Stomach (tissue), 9 donors: ENCODE data around the gene CTNNA3. TPM values are rescaled to one million over a fixed set of nuclear protein-coding genes. Genes with fewer than 3 reads are reported as not detected.
"Not testable (repeated sequence)": the region's sequence is repeated elsewhere in the genome, so short reads cannot be mapped to it uniquely, and the experiment has no call there.

Source experiments
- DNase-seq, 2 donors: peaks; one replicate each; pipeline versions ENCODE4 v3.0.0 to v3.0.0-alpha.2; 2013 to 2019
- H3K27ac ChIP-seq, 5 donors: fragments of 200-600 bp in 4 of 5; sonication (generic) in 4 of 5; one replicate each; pipeline ENCODE4 v1.5.1; 2013 to 2019; ENCODE audit warnings: mild to moderate bottlenecking in 1 of 5, moderate library complexity in 1 of 5
- H3K27me3 ChIP-seq, 3 donors: fragments of 200-600 bp; sonication (generic); one replicate each; pipeline ENCODE4 v1.5.1; 2017 to 2019; ENCODE audit warnings: mixed run types in 1 of 3
- H3K36me3 ChIP-seq, 4 donors: fragments of 200-600 bp; sonication (generic); 1 replicate in 3 of 4; 2 replicates in 1 of 4; pipeline ENCODE4 v1.5.1; 2016 to 2019
- H3K4me1 ChIP-seq, 4 donors: fragments of 200-600 bp; sonication (generic); one replicate each; pipeline ENCODE4 v1.5.1; 2016 to 2019
- H3K4me3 ChIP-seq, 4 donors: fragments of 200-600 bp; sonication (generic) in 3 of 4; one replicate each; pipeline ENCODE4 v1.5.1; 2016 to 2019; ENCODE audit warnings: mild to moderate bottlenecking in 1 of 4
- H3K9me3 ChIP-seq, 4 donors: fragments of 200-600 bp; sonication (generic); one replicate each; pipeline ENCODE4 v1.5.1; 2016 to 2019
- CTCF ChIP-seq, 7 experiments: fragments of 450-650 bp in 4 of 7; fragments of 200-600 bp in 3 of 7; sonication (generic) in 3 of 7; IDR thresholded peaks; one replicate each; pipeline ENCODE4 v1.5.1; 2016 to 2019; ENCODE audit warnings: antibody characterized with exemption in 7 of 7, control low read depth in 2 of 7, mild to moderate bottlenecking in 1 of 7
- EP300 ChIP-seq: sonication (generic); formaldehyde crosslinking; IDR thresholded peaks from one replicate; pipeline ENCODE4 v1.6.1; 2017; ENCODE audit warnings: antibody characterized with exemption
- POLR2A ChIP-seq, 4 donors: fragments of 450-650 bp; IDR thresholded peaks; one replicate each; pipeline ENCODE4 v1.6.1; 2016; ENCODE audit warnings: antibody characterized with exemption in 4 of 4, control low read depth in 2 of 4, mild to moderate bottlenecking in 1 of 4, moderate library complexity in 1 of 4
- POLR2AphosphoS5 ChIP-seq, 3 donors: sonication (generic); formaldehyde crosslinking; IDR thresholded peaks; one replicate each; pipeline ENCODE4 v1.6.1; 2016; ENCODE audit warnings: antibody characterized with exemption in 3 of 3
- WGBS, 5 donors: extraction: QIAGEN DNeasy Blood & Tissue Kit in 3 of 5; methylation state at CpG; one replicate each; pipeline versions ENCODE4 v1.1.5 to v1.1.7; 2013 to 2018; 5-methylcytosine and 5-hydroxymethylcytosine counted together
- intact Hi-C: fragments of 100-400 bp; cut with DNase I; formaldehyde crosslinking; loops from one replicate; pipeline ENCODE4 v1.15.1; 2023; ENCODE audit warnings: low total_unique reads
- polyA plus RNA-seq, 3 donors: library from polyadenylated mRNA; stranded (reverse); fragments of 200-250 nt; gene quantifications; one replicate each; pipeline ENCODE4 v1.2.3, GENCODE V29; 2013
- total RNA-seq, 5 donors: library from RNA; depleted of rRNA; stranded (reverse); fragments of >200 nt; gene quantifications; one replicate each; pipeline versions ENCODE4 v1.1.0 to v1.2.3, GENCODE V29; 2014 to 2016
- donor health status: healthy with polysubstance abuse.
- donor health status: Bipolar disorder and iron deficiency.
- donor health status: healthy.

The CTNNA3 gene
- total and polyA plus RNA-seq, 8 donors: 0.14 to 46.1 (median 12.9) TPM; not detected in 2

- no peak overlapping the region for H3K27ac ChIP-seq
- no peaks in the 10 kb centered on the region for H3K4me1 ChIP-seq
- H3K4me3 ChIP-seq: no peak overlapping the region
- intact Hi-C loops: no loop called here
- DNase-seq: no peak
- no peaks in the 10 kb centered on the region for H3K9me3 ChIP-seq
- 74 to 87% (median 77%) methylated on average over 6 of the region's 6 CpGs for WGBS, 5 donors
- H3K27me3 ChIP-seq: no peaks in the 10 kb centered on the region
- TF ChIP-seq CTCF (IDR thresholded peaks at IDR 0.05) (no peak), POLR2AphosphoS5 (IDR thresholded peaks at IDR 0.05) (no peak), EP300 (no peak), POLR2A (IDR thresholded peaks at IDR 0.05) (no peak)
- no peaks in the 10 kb centered on the region for H3K36me3 ChIP-seq
These were observed 27.6 kb upstream of the CTNNA3 start for GRCh38 chr10:67723601-67724000.

- no peak overlapping the region for H3K27ac ChIP-seq
- no peak for DNase-seq
- H3K9me3 ChIP-seq: no peaks in the 10 kb centered on the region
- no peaks in the 10 kb centered on the region for H3K27me3 ChIP-seq
- intact Hi-C loops: no loop called here
- no peaks in the 10 kb centered on the region for H3K36me3 ChIP-seq
- TF ChIP-seq POLR2A (IDR thresholded peaks at IDR 0.05) (no peak), POLR2AphosphoS5 (IDR thresholded peaks at IDR 0.05) (no peak), EP300 (no peak), CTCF (IDR thresholded peaks at IDR 0.05) (no peak)
- no peak overlapping the region for H3K4me3 ChIP-seq
- H3K4me1 ChIP-seq: no peaks in the 10 kb centered on the region
These were observed 26.1 kb upstream of the CTNNA3 start for GRCh38 chr10:67722113-67722512.

DNA sequence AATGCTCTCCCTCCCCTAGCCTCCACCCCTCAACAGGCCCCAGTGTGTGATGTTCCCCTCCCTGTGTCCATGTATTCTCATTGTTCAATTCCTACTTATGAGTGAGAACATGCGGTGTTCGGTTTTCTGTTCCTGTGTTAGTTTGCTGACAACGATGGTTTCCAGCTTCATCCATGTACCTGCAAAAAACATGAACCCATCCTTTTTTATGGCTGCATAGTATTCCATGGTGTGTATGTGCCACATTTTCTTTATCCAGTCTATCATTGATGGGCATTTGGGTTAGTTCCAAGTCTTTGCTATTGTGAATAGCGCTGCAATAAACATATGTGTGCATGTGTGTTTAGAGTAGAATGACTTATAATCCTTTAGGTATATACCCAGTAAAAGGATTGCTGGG, 20.5 kb upstream of the CTNNA3 start:
- H3K4me3 ChIP-seq, H3K4me1 ChIP-seq, intact Hi-C loops, DNase-seq, H3K27ac ChIP-seq, H3K36me3 ChIP-seq, H3K27me3 ChIP-seq: not testable (repeated sequence)
- peaks cover 0 to 11% (median 8%) of the 10 kb centered on the region in 4 donors for H3K9me3 ChIP-seq
- 86 to 95% (median 92%) methylated on average over 4 of the region's 4 CpGs for WGBS, 5 donors

GRCh38 chr10:67705921-67706320, 9.9 kb upstream of the CTNNA3 start:
- H3K9me3 ChIP-seq: peaks cover 0 to 3% (median 0%) of the 10 kb centered on the region in 4 donors
- H3K27me3 ChIP-seq: no peaks in the 10 kb centered on the region
- no peak for TF ChIP-seq POLR2AphosphoS5 (IDR thresholded peaks at IDR 0.05)
- no peak for TF ChIP-seq EP300
- TF ChIP-seq POLR2A (IDR thresholded peaks at IDR 0.05): no peak
- no peak for TF ChIP-seq CTCF (IDR thresholded peaks at IDR 0.05)
- no peaks in the 10 kb centered on the region for H3K4me1 ChIP-seq
- H3K36me3 ChIP-seq: no peaks in the 10 kb centered on the region
- no peak overlapping the region for H3K4me3 ChIP-seq
- no peak overlapping the region for H3K27ac ChIP-seq
- 50 to 86% (median 73%) methylated on average over 1 of the region's 1 CpG for WGBS, 5 donors
- intact Hi-C loops: no loop called here
- no peak for DNase-seq

DNA sequence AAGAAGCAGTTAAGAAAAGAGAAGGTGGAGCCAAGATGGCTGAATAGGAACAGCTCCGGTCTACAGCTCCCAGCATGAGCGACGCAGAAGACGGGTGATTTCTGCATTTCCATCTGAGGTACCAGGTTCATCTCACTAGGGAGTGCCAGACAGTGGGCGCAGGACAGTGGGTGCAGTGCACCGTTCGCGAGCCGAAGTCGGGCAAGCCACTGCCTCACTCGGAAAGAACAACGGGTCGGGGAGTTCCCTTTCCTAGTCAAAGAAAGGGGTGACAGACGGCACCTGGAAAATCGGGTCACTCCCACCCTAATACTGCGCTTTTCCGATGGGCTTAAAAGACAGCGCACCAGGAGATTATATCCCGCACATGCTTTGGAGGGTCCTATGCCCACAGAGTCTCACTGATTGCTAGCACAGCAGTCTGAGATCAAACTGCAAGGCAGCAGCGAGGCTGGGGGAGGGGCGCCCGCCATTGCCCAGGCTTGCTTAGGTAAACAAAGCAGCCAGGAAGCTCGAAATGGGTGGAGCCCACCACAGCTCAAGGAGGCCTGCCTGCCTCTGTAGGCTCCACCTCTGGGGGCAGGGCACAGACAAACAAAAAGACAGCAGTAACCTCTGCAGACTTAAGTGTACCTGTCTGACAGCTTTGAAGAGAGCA, 3.7 kb upstream of the CTNNA3 start:
- not testable (repeated sequence) for H3K27ac ChIP-seq, H3K36me3 ChIP-seq, H3K4me3 ChIP-seq, DNase-seq, H3K27me3 ChIP-seq, H3K9me3 ChIP-seq
- intact Hi-C loops: loop anchor here (5.0 kb wide), 1 partner anchor 83 kb away; no protein-coding TSS in a partner anchor
- H3K4me1 ChIP-seq: peaks cover 0 to 15% (median 5%) of the 10 kb centered on the region in 4 donors
- 87 to 96% (median 92%) methylated on average over 18 to 23 of the region's 23 CpGs for WGBS, 5 donors
